Measurements from ENCODE around the gene PGLYRP2. TPM values are rescaled to one million over a fixed set of nuclear protein-coding genes. Genes with fewer than 3 reads are reported as not detected.
"Not testable (repeated sequence)": the region's sequence is repeated elsewhere in the genome, so short reads cannot be mapped to it uniquely, and the experiment has no call there.

PGLYRP2 gene
- total and polyA plus RNA-seq, 8 donors: 0.16 TPM; not detected in 7

DNA sequence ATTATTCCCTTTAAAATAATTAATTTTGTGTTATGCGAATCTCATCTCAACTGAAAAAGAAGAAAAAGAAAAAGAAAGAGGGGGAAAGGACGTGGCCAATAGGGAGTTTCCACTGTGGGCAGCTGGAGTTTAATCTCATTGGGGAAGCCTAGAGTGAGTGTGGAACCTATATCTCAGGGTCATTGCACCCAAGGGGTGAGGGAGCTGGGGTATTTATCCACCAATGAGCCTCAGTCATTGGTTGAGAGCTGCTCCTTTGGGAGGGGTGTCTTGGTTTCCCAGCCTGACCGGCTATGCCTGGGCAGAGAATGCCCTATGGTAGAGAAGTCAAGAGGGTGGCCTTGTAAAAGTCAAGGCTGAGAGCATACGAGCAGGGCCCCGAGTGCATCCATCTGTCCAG lies 45.5 kb upstream of the PGLYRP2 start:
- FAIRE-seq (no peak), ATAC-seq (no peak), DNase-seq (no peak)
- Histone ChIP-seq H3K9me3 (no peaks in the 10 kb centered on the region), H3K4me3 (no peak overlapping the region), H3K27ac (no peak overlapping the region), H3K4me1 (no peaks in the 10 kb centered on the region), H3K36me3 (no peaks in the 10 kb centered on the region), H3K27me3 (no peaks in the 10 kb centered on the region)
- 65 to 67% methylated on average over 5 of the region's 5 CpGs for WGBS, 2 donors
- TF ChIP-seq CTCF (IDR thresholded peaks at IDR 0.05): no peak
- intact Hi-C loops (cut with DNase I): no loop called here

- Histone ChIP-seq H3K36me3 (no peaks in the 10 kb centered on the region), H3K4me1 (no peaks in the 10 kb centered on the region), H3K27me3 (no peaks in the 10 kb centered on the region), H3K9me3 (no peaks in the 10 kb centered on the region), H3K27ac (no peak overlapping the region), H3K4me3 (no peak overlapping the region)
- 46 to 71% methylated on average over 6 of the region's 6 CpGs for WGBS, 2 donors
- no peak for FAIRE-seq
- no peak for ATAC-seq
- no peak for DNase-seq
- TF ChIP-seq CTCF (IDR thresholded peaks at IDR 0.05): no peak
- intact Hi-C loops (cut with DNase I): no loop called here
Observed at GRCh38 chr19:15519433-15519976, 40.2 kb upstream of the PGLYRP2 start.

DNA sequence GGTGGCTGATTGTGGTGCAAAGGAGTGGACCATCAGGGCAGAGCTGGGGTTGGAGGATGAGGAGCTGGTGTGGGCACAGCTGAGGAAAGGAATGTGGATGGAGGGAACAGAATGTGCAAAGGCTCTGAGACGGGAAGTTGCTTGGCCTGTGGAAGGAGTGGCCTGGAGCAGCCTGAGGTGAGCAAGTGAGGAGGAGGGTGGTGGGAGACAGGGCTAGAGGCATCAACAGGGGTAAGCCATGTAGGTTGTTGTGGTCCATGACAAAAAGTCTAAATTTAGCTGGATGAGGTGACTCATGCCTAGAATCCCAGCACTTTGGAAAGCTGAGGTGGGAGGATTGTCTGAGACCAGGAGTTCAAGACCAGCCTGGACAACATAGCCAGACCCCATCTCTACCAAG lies 38.5 kb upstream of the PGLYRP2 start:
- Histone ChIP-seq H3K27ac (no peak overlapping the region), H3K4me1 (no peaks in the 10 kb centered on the region), H3K27me3 (no peaks in the 10 kb centered on the region), H3K36me3 (no peaks in the 10 kb centered on the region), H3K9me3 (no peaks in the 10 kb centered on the region), H3K4me3 (no peak overlapping the region)
- DNase-seq (no peak), ATAC-seq (no peak), FAIRE-seq (no peak)
- TF ChIP-seq CTCF (IDR thresholded peaks at IDR 0.05): no peak
- WGBS, 2 donors: 63 to 74% methylated on average over 1 of the region's 1 CpG
- intact Hi-C loops (cut with DNase I): no loop called here

DNA sequence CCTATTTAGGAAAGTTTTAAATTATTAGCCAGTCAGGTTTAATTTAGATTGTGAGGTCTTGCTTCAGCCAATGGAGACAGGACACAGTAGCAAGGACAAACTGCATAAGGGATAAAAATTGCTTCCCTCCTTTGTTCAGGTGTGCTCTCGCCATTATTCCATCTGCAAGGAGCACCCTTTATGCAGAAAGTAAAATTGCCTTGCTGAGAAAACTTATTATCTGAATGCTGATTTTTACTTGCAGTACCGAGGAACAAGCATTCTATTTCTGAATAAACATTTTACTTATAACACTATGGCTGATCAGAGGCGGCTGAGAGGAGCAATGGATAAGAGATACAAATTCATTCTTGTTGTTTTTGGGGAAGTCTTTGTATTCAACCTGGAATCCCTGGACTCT lies 37.1 kb upstream of the PGLYRP2 start:
- ATAC-seq (no peak), DNase-seq (no peak), FAIRE-seq (no peak)
- WGBS, 2 donors: 72 to 75% methylated on average over 3 of the region's 3 CpGs
- no peak overlapping the region for H3K4me3 ChIP-seq
- intact Hi-C loops (cut with DNase I): no loop called here
- no peaks in the 10 kb centered on the region for H3K36me3 ChIP-seq
- H3K27me3 ChIP-seq: no peaks in the 10 kb centered on the region
- H3K27ac ChIP-seq: no peak overlapping the region
- no peak for TF ChIP-seq CTCF (IDR thresholded peaks at IDR 0.05)
- H3K4me1 ChIP-seq: no peaks in the 10 kb centered on the region
- no peaks in the 10 kb centered on the region for H3K9me3 ChIP-seq

DNA sequence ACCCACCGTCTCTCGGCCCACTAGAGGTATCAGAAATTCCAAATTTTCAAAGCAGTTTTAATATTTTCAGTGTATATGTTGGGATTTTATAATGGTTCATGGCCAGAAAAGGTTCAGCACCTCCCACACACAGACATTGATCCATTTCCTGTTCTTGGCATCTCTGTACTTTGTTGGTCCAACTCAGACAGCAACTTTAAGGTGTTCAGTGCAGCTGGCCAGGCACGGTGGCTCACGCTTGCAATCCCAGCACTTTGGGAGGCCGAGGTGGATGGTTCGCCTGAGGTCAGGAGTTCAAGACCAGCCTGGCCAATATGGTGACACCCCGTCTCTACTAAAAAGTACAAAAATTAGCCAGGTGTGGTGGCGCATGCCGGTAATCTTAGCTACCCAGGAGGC lies 35.9 kb upstream of the PGLYRP2 start:
- ATAC-seq; intact Hi-C loops (cut with DNase I); FAIRE-seq; H3K27ac ChIP-seq; H3K9me3 ChIP-seq; DNase-seq; H3K27me3 ChIP-seq; H3K4me3 ChIP-seq; H3K4me1 ChIP-seq; H3K36me3 ChIP-seq: not testable (repeated sequence)
- 73 to 85% methylated on average over 9 of the region's 9 CpGs for WGBS, 2 donors

All from pancreas (tissue), 10 donors.